Measurements from ENCODE around the gene LHB.

Gene LHB

GRCh38 chr19:48985711-48986110 lies 31.2 kb downstream of the LHB start:
- Histone ChIP-seq H2AK5ac (ENCODE audit: low read length) (no peak overlapping the region), H3K27ac (ENCODE audit: low read depth, low read length) (no peak overlapping the region), H3K9ac (ENCODE audit: low read length) (no peak overlapping the region), H3K36me3 (ENCODE audit: control insufficient read depth in 1 of 2, insufficient read depth in 2 of 2, low read length in 2 of 2) (peaks cover 61 to 68% of the 10 kb centered on the region in 2 experiments), H3K4ac (ENCODE audit: low read depth, low read length) (no peak overlapping the region), H3K4me3 (ENCODE audit: low read depth, low read length) (no peak overlapping the region), H3K23ac (ENCODE audit: low read length) (no peak overlapping the region), H2BK12ac (ENCODE audit: low read length) (no peak overlapping the region), H3K9me3 (ENCODE audit: insufficient read depth, low read depth, low read length) (no peaks in the 10 kb centered on the region), H3K4me2 (ENCODE audit: low read length) (no peak overlapping the region), H4K91ac (ENCODE audit: low read depth, low read length) (no peak overlapping the region), H4K8ac (ENCODE audit: low read depth, low read length) (no peak overlapping the region), H2AFZ (ENCODE audit: insufficient read depth, low read length, poor library complexity) (no peak overlapping the region), H3K79me1 (ENCODE audit: low read length) (peaks cover 4% of the 10 kb centered on the region), H3K27me3 (ENCODE audit: insufficient read depth, low read length) (no peaks in the 10 kb centered on the region), H3K4me1 (ENCODE audit: control insufficient read depth in 1 of 2, insufficient read depth in 2 of 2, low read length in 2 of 2) (peaks cover 11% of the 10 kb centered on the region in 2 experiments), H4K12ac (ENCODE audit: low read depth, low read length) (no peak overlapping the region), H3K14ac (ENCODE audit: low read length) (no peak overlapping the region), H2BK120ac (ENCODE audit: insufficient read depth, low read length, poor library complexity) (no peak overlapping the region), H2BK5ac (ENCODE audit: low read depth, low read length, poor library complexity) (no peak overlapping the region), H3K79me2 (ENCODE audit: control insufficient read depth, insufficient read depth, low read length, poor library complexity) (no peaks in the 10 kb centered on the region), H3K18ac (ENCODE audit: low read length) (no peak overlapping the region)
- WGBS (ENCODE audit: extremely low coverage, insufficient coverage, insufficient read length), result no CpG with 5 or more reads among the region's 13 CpGs
- DNase-seq, result no peak

GRCh38 chr19:48982280-48982679 lies 34.6 kb downstream of the LHB start:
- H3K14ac ChIP-seq (ENCODE audit: low read length), result no peak overlapping the region

GRCh38 chr19:48977061-48977460 lies 39.8 kb downstream of the LHB start:
- H3K4me1 ChIP-seq (ENCODE audit: control insufficient read depth in 1 of 2, insufficient read depth in 2 of 2, low read length in 2 of 2), result no peaks in the 10 kb centered on the region
- no peak overlapping the region for H3K14ac ChIP-seq (ENCODE audit: low read length)
- H3K27ac ChIP-seq (ENCODE audit: low read depth, low read length), result no peak overlapping the region
- no peak overlapping the region for H2BK120ac ChIP-seq (ENCODE audit: insufficient read depth, low read length, poor library complexity)
- no CpG with 5 or more reads among the region's 2 CpGs for WGBS (ENCODE audit: extremely low coverage, insufficient coverage, insufficient read length)
- H2BK5ac ChIP-seq (ENCODE audit: low read depth, low read length, poor library complexity), result no peak overlapping the region
- H3K18ac ChIP-seq (ENCODE audit: low read length), result no peak overlapping the region
- no peaks in the 10 kb centered on the region for H3K79me1 ChIP-seq (ENCODE audit: low read length)
- H3K36me3 ChIP-seq (ENCODE audit: control insufficient read depth in 1 of 2, insufficient read depth in 2 of 2, low read length in 2 of 2), result peaks cover 53% of the 10 kb centered on the region in 2 experiments
- H2BK12ac ChIP-seq (ENCODE audit: low read length), result no peak overlapping the region
- H3K23ac ChIP-seq (ENCODE audit: low read length), result no peak overlapping the region
- H2AK5ac ChIP-seq (ENCODE audit: low read length), result no peak overlapping the region
- no peak overlapping the region for H4K12ac ChIP-seq (ENCODE audit: low read depth, low read length)
- no peak overlapping the region for H3K4me2 ChIP-seq (ENCODE audit: low read length)
- H3K9me3 ChIP-seq (ENCODE audit: insufficient read depth, low read depth, low read length), result no peaks in the 10 kb centered on the region
- H3K4ac ChIP-seq (ENCODE audit: low read depth, low read length), result no peak overlapping the region
- H3K27me3 ChIP-seq (ENCODE audit: insufficient read depth, low read length), result no peaks in the 10 kb centered on the region
- no peak overlapping the region for H2AFZ ChIP-seq (ENCODE audit: insufficient read depth, low read length, poor library complexity)
- no peak overlapping the region for H4K8ac ChIP-seq (ENCODE audit: low read depth, low read length)
- H3K4me3 ChIP-seq (ENCODE audit: low read depth, low read length), result no peak overlapping the region
- no peak overlapping the region for H3K9ac ChIP-seq (ENCODE audit: low read length)
- no peaks in the 10 kb centered on the region for H3K79me2 ChIP-seq (ENCODE audit: control insufficient read depth, insufficient read depth, low read length, poor library complexity)
- DNase-seq, result no peak
- no peak overlapping the region for H4K91ac ChIP-seq (ENCODE audit: low read depth, low read length)

More at GRCh38 chr19:48982280-48982679, 34.6 kb downstream of the LHB start:
- H3K18ac ChIP-seq (ENCODE audit: low read length), result no peak overlapping the region
- no peak overlapping the region for H3K4me2 ChIP-seq (ENCODE audit: low read length)
- H3K4ac ChIP-seq (ENCODE audit: low read depth, low read length), result no peak overlapping the region
- no peak overlapping the region for H2BK12ac ChIP-seq (ENCODE audit: low read length)
- DNase-seq, result no peak
- H3K79me2 ChIP-seq (ENCODE audit: control insufficient read depth, insufficient read depth, low read length, poor library complexity), result no peaks in the 10 kb centered on the region
- no peaks in the 10 kb centered on the region for H3K79me1 ChIP-seq (ENCODE audit: low read length)
- no peak overlapping the region for H3K27ac ChIP-seq (ENCODE audit: low read depth, low read length)
- H2AFZ ChIP-seq (ENCODE audit: insufficient read depth, low read length, poor library complexity), result no peak overlapping the region
- no peaks in the 10 kb centered on the region for H3K27me3 ChIP-seq (ENCODE audit: insufficient read depth, low read length)
- no peaks in the 10 kb centered on the region for H3K9me3 ChIP-seq (ENCODE audit: insufficient read depth, low read depth, low read length)
- H2BK5ac ChIP-seq (ENCODE audit: low read depth, low read length, poor library complexity), result no peak overlapping the region
- WGBS (ENCODE audit: extremely low coverage, insufficient coverage, insufficient read length), result no CpG with 5 or more reads among the region's 9 CpGs
- H3K4me1 ChIP-seq (ENCODE audit: control insufficient read depth in 1 of 2, insufficient read depth in 2 of 2, low read length in 2 of 2), result no peaks in the 10 kb centered on the region
- no peak overlapping the region for H4K8ac ChIP-seq (ENCODE audit: low read depth, low read length)
- H3K23ac ChIP-seq (ENCODE audit: low read length), result no peak overlapping the region
- H2AK5ac ChIP-seq (ENCODE audit: low read length), result no peak overlapping the region
- H4K91ac ChIP-seq (ENCODE audit: low read depth, low read length), result no peak overlapping the region
- H3K36me3 ChIP-seq (ENCODE audit: control insufficient read depth in 1 of 2, insufficient read depth in 2 of 2, low read length in 2 of 2), result peaks cover 64 to 65% of the 10 kb centered on the region in 2 experiments
- no peak overlapping the region for H3K9ac ChIP-seq (ENCODE audit: low read length)
- no peak overlapping the region for H2BK120ac ChIP-seq (ENCODE audit: insufficient read depth, low read length, poor library complexity)
- H4K12ac ChIP-seq (ENCODE audit: low read depth, low read length), result no peak overlapping the region
- no peak overlapping the region for H3K4me3 ChIP-seq (ENCODE audit: low read depth, low read length)

GRCh38 chr19:48975947-48976847 lies 40.7 kb downstream of the LHB start:
- Histone ChIP-seq H2BK5ac (ENCODE audit: low read depth, low read length, poor library complexity) (no peak overlapping the region), H3K9me3 (ENCODE audit: insufficient read depth, low read depth, low read length) (no peaks in the 10 kb centered on the region), H3K14ac (ENCODE audit: low read length) (no peak overlapping the region), H3K4me1 (ENCODE audit: control insufficient read depth in 1 of 2, insufficient read depth in 2 of 2, low read length in 2 of 2) (no peaks in the 10 kb centered on the region), H4K91ac (ENCODE audit: low read depth, low read length) (no peak overlapping the region), H3K27me3 (ENCODE audit: insufficient read depth, low read length) (no peaks in the 10 kb centered on the region), H3K23ac (ENCODE audit: low read length) (no peak overlapping the region), H3K36me3 (ENCODE audit: control insufficient read depth in 1 of 2, insufficient read depth in 2 of 2, low read length in 2 of 2) (peaks cover 44 to 50% of the 10 kb centered on the region in 2 experiments), H3K4me2 (ENCODE audit: low read length) (no peak overlapping the region), H3K79me1 (ENCODE audit: low read length) (no peaks in the 10 kb centered on the region), H3K4ac (ENCODE audit: low read depth, low read length) (no peak overlapping the region), H2AFZ (ENCODE audit: insufficient read depth, low read length, poor library complexity) (no peak overlapping the region), H3K18ac (ENCODE audit: low read length) (no peak overlapping the region), H3K79me2 (ENCODE audit: control insufficient read depth, insufficient read depth, low read length, poor library complexity) (no peaks in the 10 kb centered on the region), H3K27ac (ENCODE audit: low read depth, low read length) (no peak overlapping the region), H3K4me3 (ENCODE audit: low read depth, low read length) (no peak overlapping the region), H2AK5ac (ENCODE audit: low read length) (no peak overlapping the region), H4K8ac (ENCODE audit: low read depth, low read length) (no peak overlapping the region), H4K12ac (ENCODE audit: low read depth, low read length) (no peak overlapping the region), H2BK120ac (ENCODE audit: insufficient read depth, low read length, poor library complexity) (no peak overlapping the region), H2BK12ac (ENCODE audit: low read length) (no peak overlapping the region), H3K9ac (ENCODE audit: low read length) (no peak overlapping the region)
- DNase-seq, result peak in 1 of 2 donors; percentile 30
- WGBS (ENCODE audit: extremely low coverage, insufficient coverage, insufficient read length), result no CpG with 5 or more reads among the region's 13 CpGs

All from trophoblast cell (in vitro differentiated cells and primary cell).